NCI-H2081 (cell line): ENCODE data around the gene GYPC.
"Not testable (repeated sequence)": the region's sequence is repeated elsewhere in the genome, so short reads cannot be mapped to it uniquely, and the experiment has no call there.

Experiments used
- DNase-seq, 2 experiments: peaks; one replicate each; lab custom pipeline; 2025; lab: John Stamatoyannopoulos, UW

Gene GYPC

GRCh38 chr2:126671488-126671887 lies 15.5 kb downstream of the GYPC start:
- DNase-seq: no peak

- DNase-seq: no peak
These were observed 17.1 kb downstream of the GYPC start for GRCh38 chr2:126672980-126673605.

GRCh38 chr2:126674075-126674744 lies 18.3 kb downstream of the GYPC start:
- no peak for DNase-seq

GRCh38 chr2:126675637-126676036 lies 19.7 kb downstream of the GYPC start:
- DNase-seq: no peak

GRCh38 chr2:126676221-126677175 lies 20.5 kb downstream of the GYPC start:
- no peak for DNase-seq

GRCh38 chr2:126677176-126677538 lies 21.2 kb downstream of the GYPC start:
- DNase-seq: no peak

- DNase-seq: no peak
These were observed 22.5 kb downstream of the GYPC start for GRCh38 chr2:126678269-126679065.

- DNase-seq: no peak
These were observed 23.2 kb downstream of the GYPC start for GRCh38 chr2:126679094-126679713.

- DNase-seq: no peak
These were observed 25.5 kb downstream of the GYPC start for GRCh38 chr2:126681505-126681904.

- no peak for DNase-seq
These were observed 29.7 kb downstream of the GYPC start for GRCh38 chr2:126685629-126686028.

GRCh38 chr2:126686286-126686685 lies 30.3 kb downstream of the GYPC start:
- DNase-seq: no peak

- DNase-seq: no peak
These were observed 31.0 kb downstream of the GYPC start for GRCh38 chr2:126686841-126687485.

- no peak for DNase-seq
These were observed 31.5 kb downstream of the GYPC start for GRCh38 chr2:126687503-126687902.

GRCh38 chr2:126688594-126688993 lies 32.6 kb downstream of the GYPC start:
- peak in 1 of 2 experiments; percentile 1 for DNase-seq

- peak in 1 of 2 experiments; percentile 30 for DNase-seq
These were observed 36.3 kb downstream of the GYPC start for GRCh38 chr2:126692241-126692640.

- not testable (repeated sequence) for DNase-seq
These were observed 37.1 kb downstream of the GYPC start for GRCh38 chr2:126692934-126693592.

- DNase-seq: no peak
These were observed 40.9 kb downstream of the GYPC start for GRCh38 chr2:126696644-126697520.

- DNase-seq: no peak
These were observed 42.4 kb downstream of the GYPC start for GRCh38 chr2:126698376-126698775.

- no peak for DNase-seq
These were observed 43.1 kb downstream of the GYPC start for GRCh38 chr2:126699018-126699417.
